GM12878 (cell line): ENCODE measurements around the gene OTOF. TPM values are rescaled to one million over a fixed set of nuclear protein-coding genes. Genes with fewer than 3 reads are reported as not detected.

Experiments used
- ATAC-seq: fragments of 200-7000 bp; cut with Tn5 transposase; 3 replicates; pipeline ENCODE4 v1.9.1; 2020; ENCODE audit warnings: mild to moderate bottlenecking, moderate library complexity
- BruUV-seq: library from RNA; stranded (reverse); fragments of 400-500 nt; replicated peaks from 2 replicates; lab custom pipeline; 2021; lab: Mats Ljungman, UMichigan
- CTCF ChIA-PET: fragments of 300-600 bp; sonication (Branson Sonifier 250); formaldehyde crosslinking; extraction: SDS; loops from one replicate; lab custom pipeline; 2021; ENCODE audit warnings: inconsistent platforms; lab: Yijun Ruan, JAX
- POLR2A ChIA-PET: fragments of 350-600 bp; formaldehyde crosslinking; extraction: SDS; loops from one replicate; lab custom pipeline; 2021; ENCODE audit warnings: inconsistent platforms; lab: Charles Lee
- RAD21 ChIA-PET: fragments of 300-600 bp; sonication (Branson Sonifier 250); formaldehyde crosslinking; loops from one replicate; lab custom pipeline; 2023; ENCODE audit warnings: antibody characterized with exemption; ENCODE audit not compliant: unreplicated experiment; lab: Charles Lee
- SMC1A ChIA-PET: fragments of 300-600 bp; sonication (Branson Sonifier 250); formaldehyde crosslinking; loops from one replicate; lab custom pipeline; 2023; ENCODE audit not compliant: unreplicated experiment, uncharacterized antibody; lab: Charles Lee
- DNase-seq: peaks from one replicate; pipeline ENCODE4 v3.0.0-alpha.2; 2011; ENCODE audit warnings: low read depth, low spot score
- FAIRE-seq: peaks from 3 replicates; lab custom pipeline; 2011; peaks lifted over from hg19 to GRCh38; lab: Jason Lieb, UNC
- H2AFZ ChIP-seq: 2 replicates; pipeline ENCODE4 v1.6.0; 2011; ENCODE audit warnings: low read depth, low read length, control low read depth; ENCODE audit not compliant: control insufficient read depth
- H3K27ac ChIP-seq: 2 replicates; pipeline ENCODE4 v1.5.1; 2011; ENCODE audit warnings: control low read depth; ENCODE audit not compliant: control insufficient read depth, insufficient read depth
- H3K27me3 ChIP-seq, 2 experiments: replicated peaks in 1 of 2; 2 replicates each; pipeline versions ENCODE4 v1.6.0 to v1.6.1; 2011; ENCODE audit warnings: low read length in 1 of 2; ENCODE audit not compliant: control insufficient read depth in 2 of 2, insufficient read depth in 2 of 2
- H3K36me3 ChIP-seq, 2 experiments: 2 replicates each; pipeline ENCODE4 v1.5.1; 2011; ENCODE audit warnings: low read length in 1 of 2; ENCODE audit not compliant: control insufficient read depth in 2 of 2, insufficient read depth in 2 of 2
- H3K4me1 ChIP-seq: 2 replicates; pipeline ENCODE4 v1.6.1; 2011; ENCODE audit warnings: mild to moderate bottlenecking, low read length, moderate library complexity, mixed read lengths; ENCODE audit not compliant: control insufficient read depth, insufficient read depth
- H3K4me2 ChIP-seq: 2 replicates; pipeline ENCODE4 v1.6.0; 2011; ENCODE audit warnings: control low read depth; ENCODE audit not compliant: control insufficient read depth, insufficient read depth
- H3K4me3 ChIP-seq: fragments of 200-600 bp; sonication (generic); 2 replicates; pipeline ENCODE4 v1.5.1; 2016
- H3K79me2 ChIP-seq: 2 replicates; pipeline ENCODE4 v1.6.0; 2011; ENCODE audit warnings: low read length; ENCODE audit not compliant: control insufficient read depth, insufficient read depth
- H3K9ac ChIP-seq: 2 replicates; pipeline ENCODE4 v1.8.0; 2011; ENCODE audit warnings: low read length, control low read depth, mixed read lengths; ENCODE audit not compliant: control insufficient read depth, insufficient read depth
- H3K9me3 ChIP-seq: replicated peaks from 3 replicates; pipeline ENCODE4 v1.5.1; 2011; ENCODE audit warnings: mild to moderate bottlenecking, low read length; ENCODE audit not compliant: control insufficient read depth, insufficient read depth
- H4K20me1 ChIP-seq: 2 replicates; pipeline ENCODE4 v1.6.0; 2011; ENCODE audit not compliant: control insufficient read depth, insufficient read depth
- BCL11A ChIP-seq: IDR thresholded peaks from 2 replicates; pipeline ENCODE4 v1.6.1; 2011; ENCODE audit warnings: low read depth, low read length
- BMI1 ChIP-seq: fragments of 450-650 bp; IDR thresholded peaks from 2 replicates; pipeline ENCODE4 v1.6.1; 2016; ENCODE audit warnings: mild to moderate bottlenecking, moderate library complexity, borderline replicate concordance
- CEBPZ ChIP-seq: fragments of 150-350 bp; IDR thresholded peaks from 2 replicates; pipeline ENCODE4 v1.6.1; 2016; ENCODE audit warnings: low read depth, low read length
- CHD1 ChIP-seq: IDR thresholded peaks from 2 replicates; pipeline ENCODE4 v1.6.1; 2012; ENCODE audit warnings: low read depth, low read length, improper control_type of control experiment
- E2F4 ChIP-seq: IDR thresholded peaks from 2 replicates; pipeline ENCODE4 v1.6.1; 2012; ENCODE audit warnings: low read depth, low read length, improper control_type of control experiment
- FOS ChIP-seq: IDR thresholded peaks from 3 replicates; pipeline ENCODE4 v1.6.1; 2011; ENCODE audit warnings: borderline replicate concordance; ENCODE audit not compliant: insufficient read length; ENCODE audit errors: extremely low read depth
- HSF1 ChIP-seq: fragments of 150-350 bp; IDR thresholded peaks from 2 replicates; pipeline ENCODE4 v1.6.1; 2014; ENCODE audit warnings: mild to moderate bottlenecking, low read depth, low read length
- IKZF2 ChIP-seq, 2 experiments: fragments of 450-650 bp; IDR thresholded peaks; 2 replicates each; pipeline ENCODE4 v1.6.1; 2017; ENCODE audit warnings: mild to moderate bottlenecking in 2 of 2, moderate library complexity in 2 of 2
- KLF5 ChIP-seq: fragments of 450-650 bp; IDR thresholded peaks from 2 replicates; pipeline ENCODE4 v1.6.1; 2014; ENCODE audit warnings: mild to moderate bottlenecking; ENCODE audit not compliant: partially characterized antibody
- MTA3 ChIP-seq: IDR thresholded peaks from 2 replicates; pipeline ENCODE4 v1.6.1; 2012; ENCODE audit warnings: low read length, inconsistent platforms, borderline replicate concordance
- NFXL1 ChIP-seq: fragments of 450-650 bp; IDR thresholded peaks from 2 replicates; pipeline ENCODE4 v1.6.1; 2017; ENCODE audit warnings: antibody characterized with exemption, mild to moderate bottlenecking, borderline replicate concordance
- WGBS: methylation state at CpG from one replicate; pipeline ENCODE4 v1.1.6; 2016; ENCODE audit warnings: low lambda C conversion rate; ENCODE audit not compliant: insufficient replicate concordance, insufficient coverage; ENCODE audit errors: missing lambda C conversion rate; 5-methylcytosine and 5-hydroxymethylcytosine counted together
- in situ Hi-C: fragments of 300-500 bp; cut with MboI; formaldehyde crosslinking; loops from 9 replicates; pipeline ENCODE4 v1.14.3; 2018; ENCODE audit warnings: mixed read lengths
- intact Hi-C: fragments of 100-400 bp; cut with micrococcal nuclease; formaldehyde crosslinking; loops from one replicate; pipeline ENCODE4 v1.14.2; 2022; ENCODE audit not compliant: unreplicated experiment
- polyA plus RNA-seq, 11 experiments: library from polyadenylated mRNA; depleted of rRNA in 4 of 11; unstranded in 6 of 11; stranded (reverse) in 5 of 11; fragments of >200 nt; fragmentation: Nextera tagmentation in 4 of 11; fragmentation: Illumina TruSeq in 1 of 11; extraction: Ambion mirVana in 4 of 11; extraction: Trizol in 1 of 11; gene quantifications; 1 replicate in 1 of 11; 2 replicates in 10 of 11; pipeline versions ENCODE4 v1.2.1 to v1.2.3, GENCODE V29; 2011 to 2016; ENCODE audit warnings: inconsistent platforms in 2 of 11, missing spikeins in 2 of 11, low read depth in 1 of 11
- total RNA-seq, 4 experiments: library from RNA; depleted of rRNA in 3 of 4; stranded (reverse); fragments of >200 nt in 3 of 4; fragmentation: Illumina TruSeq in 1 of 4; extraction: Trizol in 1 of 4; gene quantifications; 2 replicates each; pipeline versions ENCODE4 v1.2.1 to v1.2.3, GENCODE V29; 2013 to 2021

The OTOF gene
- total and polyA plus RNA-seq, 10 of the 15 experiments (the other 5 are each of a cell fraction or from before 2014, with no cell fraction given): under 0.01 to 0.31 (median 0.07) TPM; not detected in 6

GRCh38 chr2:26504002-26504401, 26.1 kb upstream of the OTOF start:
- H4K20me1 ChIP-seq: no peaks in the 10 kb centered on the region
- SMC1A ChIA-PET: no interaction called here
- H3K9me3 ChIP-seq: no peaks in the 10 kb centered on the region
- peaks cover 0 to 7% of the 10 kb centered on the region in 2 experiments; a peak in 3 of 4 replicates for H3K27me3 ChIP-seq
- H3K79me2 ChIP-seq: no peaks in the 10 kb centered on the region
- H3K9ac ChIP-seq: peak overlapping the region; percentile 48; the same call in 1 of the 2 replicates
- DNase-seq (no peak), ATAC-seq (no peak), FAIRE-seq (no peak)
- no peaks in the 10 kb centered on the region; the same call in 1 of the 2 replicates for H3K4me1 ChIP-seq
- in situ Hi-C loops (no loop called here), intact Hi-C loops (loop anchor here (5.0 to 10.0 kb wide), 2 partner anchors 73 to 241 kb away; no protein-coding TSS in a partner anchor)
- POLR2A ChIA-PET: no interaction called here
- H3K36me3 ChIP-seq: no peaks in the 10 kb centered on the region
- TF ChIP-seq CEBPZ (no peak), MTA3 (no peak), E2F4 (no peak), CHD1 (no peak), KLF5 (no peak), HSF1 (no peak), NFXL1 (no peak), BCL11A (no peak), FOS (no peak), IKZF2 (IDR thresholded peaks at IDR 0.05) (no peak), BMI1 (no peak)
- peak overlapping the region; percentile 94 for H3K4me2 ChIP-seq
- RAD21 ChIA-PET: no interaction called here
- H3K27ac ChIP-seq: no peak overlapping the region
- H3K4me3 ChIP-seq: no peak overlapping the region
- BruUV-seq: no TSS peak
- WGBS: 43% methylated on average over 13 of the region's 13 CpGs
- peak overlapping the region; percentile 90 for H2AFZ ChIP-seq
- CTCF ChIA-PET: interaction anchor here (0.6 to 1.0 kb wide), 3 partner anchors 13 to 118 kb away, joined by 3 to 4 read pairs (median 3); no protein-coding TSS in a partner anchor
